ENCODE measurements around the gene MORC4.

The MORC4 gene

DNA sequence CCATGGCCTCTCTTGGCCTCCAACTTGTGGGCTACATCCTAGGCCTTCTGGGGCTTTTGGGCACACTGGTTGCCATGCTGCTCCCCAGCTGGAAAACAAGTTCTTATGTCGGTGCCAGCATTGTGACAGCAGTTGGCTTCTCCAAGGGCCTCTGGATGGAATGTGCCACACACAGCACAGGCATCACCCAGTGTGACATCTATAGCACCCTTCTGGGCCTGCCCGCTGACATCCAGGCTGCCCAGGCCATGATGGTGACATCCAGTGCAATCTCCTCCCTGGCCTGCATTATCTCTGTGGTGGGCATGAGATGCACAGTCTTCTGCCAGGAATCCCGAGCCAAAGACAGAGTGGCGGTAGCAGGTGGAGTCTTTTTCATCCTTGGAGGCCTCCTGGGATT, 71.8 kb downstream of the MORC4 start:
- Histone ChIP-seq H3K27me3 (ENCODE audit: control insufficient read depth, insufficient read depth, low read length) (no peaks in the 10 kb centered on the region), H3K36me3 (ENCODE audit: control insufficient read depth, insufficient read depth, low read length) (no peaks in the 10 kb centered on the region), H3K9me3 (ENCODE audit: control insufficient read depth, low read length) (no peaks in the 10 kb centered on the region), H3K4me1 (ENCODE audit: control insufficient read depth, insufficient read depth, low read length) (peaks cover 1% of the 10 kb centered on the region), H3K9ac (ENCODE audit: low read length) (no peak overlapping the region), H3K4me3 (ENCODE audit: low read length) (no peak overlapping the region)

DNA sequence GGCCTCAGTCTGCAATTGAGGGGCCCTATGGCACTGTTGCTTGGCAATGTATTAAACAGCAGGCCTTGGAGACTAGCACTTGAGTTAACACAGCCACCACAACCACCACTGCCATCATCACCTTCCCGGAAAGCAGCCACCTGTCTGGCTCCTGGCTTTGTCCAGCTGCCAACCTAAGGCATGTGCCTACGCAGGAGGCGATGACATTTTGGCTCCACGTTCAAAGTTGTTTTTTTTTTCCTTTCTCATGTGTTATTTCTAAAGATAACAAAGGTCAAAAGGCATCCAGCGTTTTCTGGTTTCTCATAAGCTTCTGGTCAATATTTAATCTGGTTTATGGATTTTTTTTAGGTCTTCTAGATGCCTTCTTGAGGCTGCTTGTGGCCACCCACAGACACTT, 72.3 kb downstream of the MORC4 start:
- Histone ChIP-seq H3K4me1 (ENCODE audit: control insufficient read depth, insufficient read depth, low read length) (no peaks in the 10 kb centered on the region), H3K36me3 (ENCODE audit: control insufficient read depth, insufficient read depth, low read length) (no peaks in the 10 kb centered on the region), H3K9me3 (ENCODE audit: control insufficient read depth, low read length) (no peaks in the 10 kb centered on the region), H3K4me3 (ENCODE audit: low read length) (no peak overlapping the region), H3K9ac (ENCODE audit: low read length) (no peak overlapping the region), H3K27me3 (ENCODE audit: control insufficient read depth, insufficient read depth, low read length) (no peaks in the 10 kb centered on the region)

DNA sequence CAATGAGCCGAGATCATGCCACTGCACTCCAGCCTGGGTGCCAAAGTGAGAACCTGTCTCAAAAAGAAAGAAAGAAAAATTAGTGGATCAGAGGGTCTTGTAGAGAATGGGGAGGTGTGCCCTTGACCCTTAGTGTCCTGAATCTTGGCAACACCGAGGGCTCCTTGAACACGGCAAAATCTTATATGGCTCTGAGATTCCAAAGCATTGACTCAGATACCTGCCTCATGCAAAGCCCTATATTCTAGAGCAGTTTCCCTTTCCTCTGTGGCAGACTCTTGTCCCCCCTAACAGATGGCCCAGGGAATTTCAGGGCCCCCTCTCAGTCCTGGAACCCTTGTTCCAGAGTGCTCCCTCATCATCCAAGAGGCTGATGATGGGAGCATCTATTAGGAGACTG, 73.0 kb downstream of the MORC4 start:
- H3K27me3 ChIP-seq (ENCODE audit: control insufficient read depth, insufficient read depth, low read length) = no peaks in the 10 kb centered on the region

DNA sequence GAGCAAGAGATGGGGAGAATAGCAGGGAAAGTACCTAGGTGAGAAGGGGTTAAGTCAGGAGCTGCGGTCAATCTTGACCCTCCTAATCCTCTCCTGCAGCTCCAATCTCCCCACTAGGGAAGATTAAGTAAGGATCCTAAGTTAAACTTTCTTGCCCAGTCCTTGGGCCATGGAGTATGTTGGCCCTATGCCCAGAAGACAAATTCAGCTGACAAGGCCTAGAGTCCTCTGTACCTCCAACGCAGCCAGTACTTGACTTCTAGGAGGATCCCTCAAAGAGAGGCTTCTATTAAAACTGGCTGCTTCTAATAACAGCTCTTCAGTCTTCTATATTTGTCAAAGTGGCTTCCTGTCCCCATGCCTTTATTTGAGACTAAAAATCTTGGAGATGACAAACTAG, 78.4 kb downstream of the MORC4 start:
- Histone ChIP-seq H3K27me3 (ENCODE audit: control insufficient read depth, insufficient read depth, low read length) (no peaks in the 10 kb centered on the region), H3K4me3 (ENCODE audit: low read length) (no peak overlapping the region), H3K9ac (ENCODE audit: low read length) (no peak overlapping the region), H3K36me3 (ENCODE audit: control insufficient read depth, insufficient read depth, low read length) (no peaks in the 10 kb centered on the region), H3K9me3 (ENCODE audit: control insufficient read depth, low read length) (no peaks in the 10 kb centered on the region), H3K4me1 (ENCODE audit: control insufficient read depth, insufficient read depth, low read length) (no peaks in the 10 kb centered on the region)

More for the DNA sequence above, 73.0 kb downstream of the MORC4 start:
- Histone ChIP-seq H3K36me3 (ENCODE audit: control insufficient read depth, insufficient read depth, low read length) (no peaks in the 10 kb centered on the region), H3K4me1 (ENCODE audit: control insufficient read depth, insufficient read depth, low read length) (no peaks in the 10 kb centered on the region), H3K4me3 (ENCODE audit: low read length) (no peak overlapping the region), H3K9me3 (ENCODE audit: control insufficient read depth, low read length) (no peaks in the 10 kb centered on the region), H3K9ac (ENCODE audit: low read length) (no peak overlapping the region)

DNA sequence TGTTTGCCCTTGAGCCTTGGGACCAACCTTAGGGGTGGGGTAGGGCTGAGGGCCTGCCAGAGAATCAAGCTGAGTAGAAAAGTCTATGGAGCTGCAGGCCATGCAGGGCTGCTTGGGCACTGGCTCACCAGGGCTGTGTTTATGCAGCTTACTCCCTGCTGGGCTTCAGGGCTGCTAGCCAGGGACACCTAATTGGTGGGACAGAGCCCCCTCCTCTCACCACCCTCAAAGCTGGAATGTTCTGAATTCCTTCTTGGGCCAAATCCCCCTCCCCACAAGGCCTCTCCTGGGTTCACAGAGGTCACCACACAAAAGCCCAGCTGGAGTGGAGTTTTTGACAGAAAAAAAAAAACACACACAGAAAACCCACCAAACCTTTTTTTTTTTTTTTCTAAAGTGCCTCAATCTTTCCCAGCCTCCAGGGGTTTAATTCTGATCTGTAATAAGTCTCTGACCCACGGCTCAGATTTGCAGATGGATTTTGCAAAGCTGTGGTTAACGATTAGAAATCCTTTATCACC, 80.0 kb downstream of the MORC4 start, which contains the start of gene CLDN2:
CLDN2 (plus strand) TSS at position 471 of the 521 bp plus-strand sequence. CDS start 7,827 bp downstream, outside the sequence.
- Histone ChIP-seq H3K27me3 (ENCODE audit: control insufficient read depth, insufficient read depth, low read length) (no peaks in the 10 kb centered on the region), H3K9ac (ENCODE audit: low read length) (no peak within 1 kb of the TSS), H3K4me3 (ENCODE audit: low read length) (no peak within 1 kb of the TSS), H3K36me3 (ENCODE audit: control insufficient read depth, insufficient read depth, low read length) (no peaks in the 10 kb centered on the region), H3K4me1 (ENCODE audit: control insufficient read depth, insufficient read depth, low read length) (no peaks in the 10 kb centered on the region), H3K9me3 (ENCODE audit: control insufficient read depth, low read length) (no peaks in the 10 kb centered on the region)

DNA sequence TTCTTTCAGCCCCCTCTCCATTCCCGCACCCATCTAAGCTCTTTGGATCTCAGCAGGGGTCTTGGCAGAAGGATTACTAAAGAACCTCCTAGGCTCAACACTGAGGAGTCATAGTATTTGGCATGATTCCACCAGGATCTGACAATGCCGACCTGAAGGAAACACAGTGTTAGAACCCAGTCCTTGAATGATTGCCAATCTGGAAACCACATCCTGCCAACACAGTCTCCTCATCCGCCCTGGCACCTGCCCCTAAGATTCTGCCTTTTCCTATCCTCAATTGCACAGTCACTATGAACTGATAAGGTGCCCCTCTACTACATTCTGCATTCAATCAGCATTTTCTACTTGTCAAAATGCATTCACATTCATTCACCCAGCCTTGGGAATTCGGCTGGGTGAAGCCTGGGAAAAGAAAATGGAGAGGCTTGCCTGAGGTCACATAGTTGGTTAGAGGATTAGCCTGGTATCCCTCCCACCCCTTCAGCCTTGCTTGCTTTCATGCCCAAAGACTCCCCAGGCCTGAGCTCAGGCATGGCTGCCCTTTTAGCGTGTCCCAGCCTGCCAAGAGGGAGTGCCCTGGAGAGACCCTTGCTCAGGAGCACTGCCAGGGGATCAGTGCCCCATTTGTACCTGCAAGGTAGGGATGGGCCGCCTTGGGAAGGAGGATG, 82.0 kb downstream of the MORC4 start:
- no peaks in the 10 kb centered on the region for H3K9me3 ChIP-seq (ENCODE audit: control insufficient read depth, low read length)
- no peaks in the 10 kb centered on the region for H3K4me1 ChIP-seq (ENCODE audit: control insufficient read depth, insufficient read depth, low read length)
- no peak overlapping the region for H3K4me3 ChIP-seq (ENCODE audit: low read length)
- no peaks in the 10 kb centered on the region for H3K36me3 ChIP-seq (ENCODE audit: control insufficient read depth, insufficient read depth, low read length)
- no peaks in the 10 kb centered on the region for H3K27me3 ChIP-seq (ENCODE audit: control insufficient read depth, insufficient read depth, low read length)
- no peak overlapping the region for H3K9ac ChIP-seq (ENCODE audit: low read length)

DNA sequence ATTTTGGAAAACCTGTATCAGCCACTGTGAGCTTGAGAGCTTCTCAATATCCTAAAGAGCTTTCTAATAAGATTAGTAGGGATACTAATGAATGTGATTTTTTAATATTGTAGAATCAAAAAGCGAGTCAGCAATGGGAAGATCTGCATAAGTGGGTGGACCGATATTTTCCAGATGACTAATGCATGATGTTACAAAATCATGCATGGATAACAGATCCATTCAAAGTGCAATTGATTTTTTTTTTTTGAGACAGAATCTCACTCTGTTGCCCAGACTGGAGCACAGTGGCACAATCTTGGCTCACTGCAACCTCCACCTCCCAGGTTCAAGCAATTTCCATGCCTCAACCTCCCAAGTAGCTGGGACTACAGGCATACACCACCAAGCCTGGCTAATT, 87.1 kb downstream of the MORC4 start:
- Histone ChIP-seq H3K36me3 (ENCODE audit: control insufficient read depth, insufficient read depth, low read length) (no peaks in the 10 kb centered on the region), H3K4me3 (ENCODE audit: low read length) (no peak overlapping the region), H3K27me3 (ENCODE audit: control insufficient read depth, insufficient read depth, low read length) (no peaks in the 10 kb centered on the region), H3K9me3 (ENCODE audit: control insufficient read depth, low read length) (no peaks in the 10 kb centered on the region), H3K9ac (ENCODE audit: low read length) (no peak overlapping the region), H3K4me1 (ENCODE audit: control insufficient read depth, insufficient read depth, low read length) (no peaks in the 10 kb centered on the region)

DNA sequence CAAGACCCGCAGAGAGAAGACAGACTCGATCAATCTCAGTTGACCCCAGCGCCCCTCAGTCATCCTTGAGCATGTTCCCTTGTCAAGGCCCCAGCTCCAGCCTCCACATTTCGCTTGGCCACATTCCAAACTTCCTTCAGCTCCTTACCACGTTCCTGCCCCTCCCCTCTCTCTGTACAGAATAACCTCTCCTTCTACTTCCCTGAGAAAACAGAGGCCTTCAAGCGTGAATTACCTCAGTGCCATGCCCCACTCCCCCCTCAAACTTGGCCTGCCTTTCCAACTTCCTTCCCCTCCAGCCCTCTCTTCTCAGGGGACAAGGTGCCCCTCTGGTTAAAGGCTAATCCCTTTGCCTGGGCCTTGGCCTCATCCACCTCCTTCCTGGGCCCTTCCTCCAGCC, 93.7 kb downstream of the MORC4 start:
- no peak overlapping the region for H3K9ac ChIP-seq (ENCODE audit: low read length)
- H3K4me3 ChIP-seq (ENCODE audit: low read length) = no peak overlapping the region
- H3K36me3 ChIP-seq (ENCODE audit: control insufficient read depth, insufficient read depth, low read length) = no peaks in the 10 kb centered on the region
- no peaks in the 10 kb centered on the region for H3K9me3 ChIP-seq (ENCODE audit: control insufficient read depth, low read length)
- no peaks in the 10 kb centered on the region for H3K27me3 ChIP-seq (ENCODE audit: control insufficient read depth, insufficient read depth, low read length)
- no peaks in the 10 kb centered on the region for H3K4me1 ChIP-seq (ENCODE audit: control insufficient read depth, insufficient read depth, low read length)

DNA sequence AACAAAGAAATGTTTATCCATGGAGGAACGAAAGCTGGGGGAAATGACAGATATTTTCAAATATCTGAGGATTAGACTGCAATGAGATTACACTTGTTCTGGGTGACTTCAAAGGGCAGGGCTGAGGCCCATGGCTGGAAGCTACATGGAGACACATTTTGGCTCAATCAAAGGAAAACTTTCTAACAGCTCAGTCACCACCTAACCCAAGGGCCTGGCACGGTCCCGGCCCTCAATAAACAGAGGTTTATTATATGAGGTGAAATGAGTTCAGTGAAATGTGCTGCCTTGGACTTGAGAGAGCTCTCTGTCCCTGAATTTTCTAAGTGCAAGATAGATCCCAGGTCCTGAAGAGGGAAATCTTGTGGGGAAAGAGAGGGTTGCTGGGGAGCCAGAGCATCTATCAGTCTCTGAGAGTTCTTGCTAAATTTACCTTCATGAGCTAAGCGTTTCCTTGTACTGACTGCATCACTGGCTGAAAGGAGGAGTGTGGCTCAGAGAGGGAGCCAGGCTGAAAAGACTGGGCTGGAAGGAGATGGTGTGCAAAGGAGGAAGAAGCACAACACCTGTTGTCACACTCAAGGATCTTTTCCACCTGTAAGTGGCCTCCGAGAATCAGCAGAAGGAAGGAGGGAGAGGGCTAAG, 94.8 kb downstream of the MORC4 start:
- Histone ChIP-seq H3K9ac (ENCODE audit: low read length) (no peak overlapping the region), H3K27me3 (ENCODE audit: control insufficient read depth, insufficient read depth, low read length) (no peaks in the 10 kb centered on the region), H3K9me3 (ENCODE audit: control insufficient read depth, low read length) (no peaks in the 10 kb centered on the region), H3K4me1 (ENCODE audit: control insufficient read depth, insufficient read depth, low read length) (no peaks in the 10 kb centered on the region), H3K4me3 (ENCODE audit: low read length) (no peak overlapping the region), H3K36me3 (ENCODE audit: control insufficient read depth, insufficient read depth, low read length) (no peaks in the 10 kb centered on the region)

DNA sequence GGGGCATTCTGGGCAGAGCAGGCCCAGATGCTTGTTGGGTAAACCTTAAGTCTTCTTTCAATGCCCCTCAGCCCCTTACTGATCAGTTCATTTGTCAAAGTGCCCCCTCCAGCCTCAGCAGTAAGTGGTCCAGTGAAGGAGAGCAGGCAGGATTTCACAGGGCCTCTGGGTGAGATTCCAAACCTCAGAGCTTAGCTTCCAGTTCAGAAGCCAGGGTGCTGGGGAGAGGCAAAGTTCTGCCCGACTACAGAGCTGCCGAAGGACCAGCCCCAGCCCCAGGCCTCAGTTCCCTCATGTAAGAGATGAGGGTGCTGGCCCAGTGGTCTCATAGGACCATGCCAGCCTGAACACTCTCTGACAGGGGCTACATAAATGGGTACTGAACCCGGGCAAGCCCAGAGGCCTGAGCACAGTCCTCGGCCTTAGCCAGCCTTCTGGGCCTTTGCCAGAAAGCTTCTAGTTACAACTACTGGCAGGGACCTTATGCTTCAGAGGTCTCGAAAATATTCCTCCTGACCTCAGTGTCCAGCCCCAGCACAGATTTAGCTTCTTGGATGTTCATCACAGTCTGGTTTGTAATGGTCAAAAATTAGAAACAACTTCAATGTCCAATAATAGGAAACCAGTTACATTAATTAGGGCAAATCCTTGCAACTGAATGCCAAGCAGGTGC, 96.0 kb downstream of the MORC4 start:
- Histone ChIP-seq H3K9ac (ENCODE audit: low read length) (no peak overlapping the region), H3K9me3 (ENCODE audit: control insufficient read depth, low read length) (no peaks in the 10 kb centered on the region), H3K4me3 (ENCODE audit: low read length) (no peak overlapping the region), H3K4me1 (ENCODE audit: control insufficient read depth, insufficient read depth, low read length) (no peaks in the 10 kb centered on the region), H3K36me3 (ENCODE audit: control insufficient read depth, insufficient read depth, low read length) (no peaks in the 10 kb centered on the region), H3K27me3 (ENCODE audit: control insufficient read depth, insufficient read depth, low read length) (no peaks in the 10 kb centered on the region)

DNA sequence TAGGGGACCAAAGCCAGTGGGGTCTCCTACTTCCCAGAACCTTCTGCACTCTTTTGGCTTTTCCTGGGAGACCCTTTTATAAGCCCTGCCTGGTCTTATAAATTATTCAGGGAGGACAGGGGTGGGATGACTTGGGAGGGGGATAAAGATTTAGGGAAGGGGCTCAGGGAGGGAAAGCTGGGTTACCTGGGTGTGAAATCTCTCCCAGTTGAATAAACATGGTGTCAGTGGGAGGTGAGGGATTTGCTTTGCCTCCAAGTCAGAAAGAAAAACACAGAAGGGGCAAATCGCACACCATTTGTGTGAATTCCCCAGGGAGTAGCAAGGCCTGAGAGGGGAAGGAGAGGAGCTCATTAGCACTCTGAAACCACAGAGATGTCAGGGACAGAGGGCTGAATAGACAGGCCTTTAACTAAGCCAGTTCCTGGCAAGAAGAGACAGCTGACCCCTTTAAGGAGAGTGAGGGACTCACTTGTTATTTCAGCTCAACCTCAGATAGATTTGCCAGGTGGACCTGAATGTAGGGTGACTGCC, 96.7 kb downstream of the MORC4 start, which contains the start of gene RIPPLY1:
RIPPLY1 (minus strand) TSS at position 51 of the 534 bp plus-strand sequence. CDS start 54 bp downstream, outside the sequence.
- Histone ChIP-seq H3K9ac (ENCODE audit: low read length) (no peak within 1 kb of the TSS), H3K9me3 (ENCODE audit: control insufficient read depth, low read length) (no peaks in the 10 kb centered on the region), H3K36me3 (ENCODE audit: control insufficient read depth, insufficient read depth, low read length) (no peaks in the 10 kb centered on the region), H3K27me3 (ENCODE audit: control insufficient read depth, insufficient read depth, low read length) (no peaks in the 10 kb centered on the region), H3K4me3 (ENCODE audit: low read length) (no peak within 1 kb of the TSS), H3K4me1 (ENCODE audit: control insufficient read depth, insufficient read depth, low read length) (no peaks in the 10 kb centered on the region)

DNA sequence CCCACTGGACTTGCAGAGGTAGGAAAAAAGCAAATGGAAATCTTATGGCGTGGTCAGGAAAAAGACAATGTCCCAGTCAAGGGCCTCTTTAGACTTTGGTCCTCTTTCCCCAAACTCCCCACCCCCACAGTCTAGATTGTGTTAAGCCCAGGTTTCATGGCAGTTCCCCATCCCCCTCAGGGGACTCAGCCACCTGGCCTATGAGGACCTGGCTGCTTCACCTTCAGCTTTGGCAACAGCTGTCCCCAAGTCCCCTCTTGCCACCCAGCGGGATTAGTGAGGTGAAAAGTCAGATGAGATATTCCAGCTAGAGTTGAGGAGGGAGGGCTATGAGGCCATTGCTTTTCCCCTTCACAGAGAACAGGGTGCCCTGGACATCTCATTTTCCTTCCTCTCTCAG, 97.3 kb downstream of the MORC4 start:
- H3K9me3 ChIP-seq (ENCODE audit: control insufficient read depth, low read length) = no peaks in the 10 kb centered on the region
- H3K4me1 ChIP-seq (ENCODE audit: control insufficient read depth, insufficient read depth, low read length) = no peaks in the 10 kb centered on the region
- H3K4me3 ChIP-seq (ENCODE audit: low read length) = no peak overlapping the region
- H3K27me3 ChIP-seq (ENCODE audit: control insufficient read depth, insufficient read depth, low read length) = no peaks in the 10 kb centered on the region
- H3K36me3 ChIP-seq (ENCODE audit: control insufficient read depth, insufficient read depth, low read length) = no peaks in the 10 kb centered on the region
- no peak overlapping the region for H3K9ac ChIP-seq (ENCODE audit: low read length)

Measured in mucosa of stomach (tissue), 1 donor.